Sciatic nerve (tissue), 2 donors: ENCODE data around the gene ESR1. TPM values are rescaled to one million over a fixed set of nuclear protein-coding genes. Genes with fewer than 3 reads are reported as not detected.

Experiments
- ATAC-seq: fragments of 200-7000 bp; cut with Tn5 transposase; one replicate; pipeline ENCODE4 v1.9.1; 2020; ENCODE audit warnings: mild to moderate bottlenecking, moderate library complexity
- DNase-seq: peaks from one replicate; pipeline ENCODE4 v3.0.0-alpha.2; 2020; ENCODE audit warnings: low spot score
- intact Hi-C: fragments of 100-400 bp; cut with DNase I; formaldehyde crosslinking; loops from one replicate; pipeline ENCODE4 v1.14.2; 2022
- total RNA-seq: library from RNA; stranded (reverse); fragmentation: NEBNext Ultra II Directional; extraction: Animal tissue kit (Norgen Biotek cat#: 25700); gene quantifications from one replicate; pipeline ENCODE4 v1.2.1, GENCODE V29; 2021
- donor health status: DM: no; HTN: no; CAD: no.
- donor health status: DM: no; HTN: no; CAD: no.

ESR1 gene
- total RNA-seq, 1 donor from 2014 or later, result 16.5 TPM

- intact Hi-C loops, result no loop called here
- ATAC-seq (no peak), DNase-seq (no peak)
These were observed 292.1 kb downstream of the ESR1 start for GRCh38 chr6:152099446-152100182.

- DNase-seq (no peak), ATAC-seq (peak; percentile 48)
- intact Hi-C loops, result no loop called here
These were observed 292.7 kb downstream of the ESR1 start for GRCh38 chr6:152100183-152100618.

- no peak for ATAC-seq
- intact Hi-C loops, result no loop called here
- no peak for DNase-seq
These were observed 300.5 kb downstream of the ESR1 start for GRCh38 chr6:152107973-152108372.

GRCh38 chr6:152110886-152111820 lies 303.7 kb downstream of the ESR1 start:
- intact Hi-C loops, result no loop called here
- ATAC-seq, result peak; percentile 92

GRCh38 chr6:152112491-152113261 lies 305.2 kb downstream of the ESR1 start:
- intact Hi-C loops, result no loop called here
- peak; percentile 25 for ATAC-seq
- peak; percentile 81 for DNase-seq

More at GRCh38 chr6:152110886-152111820, 303.7 kb downstream of the ESR1 start:
- DNase-seq, result peak; percentile 76

- DNase-seq (no peak), ATAC-seq (peak; percentile 56)
- intact Hi-C loops, result no loop called here
These were observed 310.0 kb downstream of the ESR1 start for GRCh38 chr6:152117156-152118133.

GRCh38 chr6:152118224-152118623 lies 310.7 kb downstream of the ESR1 start:
- intact Hi-C loops, result no loop called here
- DNase-seq, result no peak
- ATAC-seq, result no peak

GRCh38 chr6:152118678-152119077 lies 311.2 kb downstream of the ESR1 start:
- DNase-seq, result no peak
- no peak for ATAC-seq
- intact Hi-C loops, result no loop called here

GRCh38 chr6:152119831-152120230 lies 312.3 kb downstream of the ESR1 start:
- DNase-seq, result no peak
- intact Hi-C loops, result no loop called here
- ATAC-seq, result no peak

GRCh38 chr6:152121910-152122309 lies 314.4 kb downstream of the ESR1 start:
- intact Hi-C loops, result no loop called here
- no peak for DNase-seq
- ATAC-seq, result peak; percentile 36

- intact Hi-C loops, result no loop called here
- ATAC-seq (no peak), DNase-seq (no peak)
These were observed 315.0 kb downstream of the ESR1 start for GRCh38 chr6:152122434-152122833.

- DNase-seq (no peak), ATAC-seq (no peak)
- intact Hi-C loops, result no loop called here
These were observed 315.6 kb downstream of the ESR1 start for GRCh38 chr6:152123076-152123475.

GRCh38 chr6:152124429-152125074 lies 317.1 kb downstream of the ESR1 start:
- DNase-seq (no peak), ATAC-seq (peak; percentile 56)
- intact Hi-C loops, result no loop called here

GRCh38 chr6:152127432-152128165 lies 320.1 kb downstream of the ESR1 start:
- intact Hi-C loops, result no loop called here
- DNase-seq (no peak), ATAC-seq (no peak)

GRCh38 chr6:152129691-152130151 lies 322.2 kb downstream of the ESR1 start:
- intact Hi-C loops, result no loop called here
- ATAC-seq, result peak; percentile 93
- no peak for DNase-seq

- intact Hi-C loops, result no loop called here
- ATAC-seq (peak; percentile 41), DNase-seq (no peak)
These were observed 323.0 kb downstream of the ESR1 start for GRCh38 chr6:152130441-152130840.
